Measurements from ENCODE around the gene GADD45B. TPM values are rescaled to one million over a fixed set of nuclear protein-coding genes. Genes with fewer than 3 reads are reported as not detected.

The GADD45B gene
- total and polyA plus RNA-seq, 3 experiments from 2014 or later: 51.1 to 90.7 (median 53.7) TPM

DNA sequence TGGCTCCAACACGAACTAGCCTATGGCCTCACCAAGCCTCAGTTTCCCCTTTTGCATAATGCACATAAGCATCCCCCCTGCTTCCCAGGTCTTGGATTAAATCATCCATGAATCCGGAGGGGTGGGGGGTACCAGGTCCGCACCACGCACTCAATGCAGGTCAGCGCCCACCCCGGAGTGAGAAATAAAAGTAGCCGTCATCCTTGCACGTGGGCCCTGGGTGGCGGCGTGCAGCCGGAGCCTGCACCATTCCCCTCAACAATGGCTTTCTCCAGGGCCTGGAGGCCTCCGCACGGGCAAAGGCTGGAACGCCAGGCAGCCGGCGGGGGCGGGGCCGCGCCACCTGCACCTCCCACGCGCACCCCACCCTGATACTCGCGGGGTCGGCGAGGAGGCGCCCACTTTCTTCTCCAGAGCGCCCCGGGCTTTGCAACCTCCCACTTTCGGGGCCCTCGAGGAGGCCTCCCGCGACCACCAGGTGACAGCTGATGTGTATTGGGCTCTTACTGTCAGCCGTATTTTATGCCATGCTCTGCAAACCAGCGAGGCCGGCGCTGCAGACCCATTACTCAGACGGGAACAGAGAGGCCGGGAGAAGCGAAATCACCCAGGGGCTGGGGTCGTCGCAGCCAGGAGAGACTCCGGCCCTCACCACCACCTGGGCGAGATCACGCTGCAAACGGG, 767 bp upstream of the GADD45B start:
- Mint-ChIP-seq H3K4me1 (peaks cover 8 to 22% (median 17%) of the 10 kb centered on the region in 3 donors), H3K36me3 (peaks cover 0 to 28% (median 0%) of the 10 kb centered on the region in 3 donors), H3K27me3 (peaks cover 0 to 16% of the 10 kb centered on the region in 2 donors), H3K4me3 (peak overlapping the region; percentile 79 to 100 (median 86)), H3K9me3 (peaks cover 0 to 4% (median 1%) of the 10 kb centered on the region in 5 donors), H3K27ac (peak overlapping the region; percentile 64 to 95 (median 84))
- ChIA-PET POLR2A (interaction anchor here (0.6 to 5.0 kb wide), 30 partner anchors 13 to 1206 kb away, joined by 3 to 101 read pairs (median 9); partner anchors contain the start of genes CIRBP, LMNB2 and TIMM13), CTCF (interaction anchor here (0.8 to 4.2 kb wide), 19 partner anchors 10 to 173 kb away, joined by 3 to 111 read pairs (median 6); no protein-coding TSS in a partner anchor)
- H3K4me3 ChIP-seq (ENCODE audit: low read length): peak overlapping the region; percentile 92
- peak; percentile 41 to 77 (median 62) for DNase-seq
- H3K27ac ChIP-seq (ENCODE audit: low read depth, low read length): peak overlapping the region; percentile 83
- no peaks in the 10 kb centered on the region for H3K36me3 ChIP-seq (ENCODE audit: insufficient read depth, low read length)
- peaks cover 15% of the 10 kb centered on the region for H3K4me1 ChIP-seq (ENCODE audit: insufficient read depth, low read length)
- H3K9me3 ChIP-seq (ENCODE audit: low read length): no peaks in the 10 kb centered on the region
- no peaks in the 10 kb centered on the region for H3K27me3 ChIP-seq (ENCODE audit: insufficient read depth, low read length, poor library complexity, severe bottlenecking)

DNA sequence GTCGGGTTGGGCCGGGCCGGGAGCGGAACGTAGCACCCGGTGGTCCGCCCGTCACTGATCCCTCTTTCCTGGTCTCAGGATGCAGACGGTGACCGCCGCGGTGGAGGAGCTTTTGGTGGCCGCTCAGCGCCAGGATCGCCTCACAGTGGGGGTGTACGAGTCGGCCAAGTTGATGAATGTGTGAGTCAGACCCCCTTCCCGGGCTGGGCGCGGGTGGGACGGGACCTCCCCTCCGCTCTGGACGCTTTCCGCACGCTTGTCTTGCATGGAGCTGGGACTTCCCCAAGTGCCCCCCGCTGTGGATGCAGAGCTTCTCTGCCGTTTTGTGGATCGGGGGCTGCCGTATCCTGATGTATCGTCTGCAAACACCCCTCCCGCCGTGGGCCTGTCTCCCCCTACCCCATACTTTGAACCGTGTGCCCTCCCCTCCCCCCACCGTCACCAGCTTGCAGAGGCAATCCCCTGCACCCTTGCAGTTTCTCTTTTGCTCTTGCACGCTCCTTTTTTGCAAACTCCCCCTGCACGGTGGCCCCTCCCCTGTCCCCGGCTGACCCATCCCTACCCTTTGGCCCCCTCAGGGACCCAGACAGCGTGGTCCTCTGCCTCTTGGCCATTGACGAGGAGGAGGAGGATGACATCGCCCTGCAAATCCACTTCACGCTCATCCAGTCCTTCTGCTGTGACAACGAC, 669 bp downstream of the GADD45B start:
- Mint-ChIP-seq H3K9me3 (peaks cover 0 to 4% (median 1%) of the 10 kb centered on the region in 5 donors), H3K27ac (peak overlapping the region; percentile 90 to 99 (median 96)), H3K4me1 (peaks cover 8 to 22% (median 17%) of the 10 kb centered on the region in 3 donors), H3K36me3 (peaks cover 0 to 28% (median 0%) of the 10 kb centered on the region in 3 donors), H3K27me3 (peaks cover 0 to 16% of the 10 kb centered on the region in 2 donors), H3K4me3 (peak overlapping the region; percentile 98 to 100 (median 100))
- peak overlapping the region; percentile 92 for H3K4me3 ChIP-seq (ENCODE audit: low read length)
- no peaks in the 10 kb centered on the region for H3K27me3 ChIP-seq (ENCODE audit: insufficient read depth, low read length, poor library complexity, severe bottlenecking)
- ChIA-PET CTCF (interaction anchor here (0.5 to 4.2 kb wide), 26 partner anchors 11 to 955 kb away, joined by 3 to 111 read pairs (median 6); no protein-coding TSS in a partner anchor), POLR2A (interaction anchor here (0.6 to 5.0 kb wide), 35 partner anchors 11 to 1207 kb away, joined by 3 to 101 read pairs (median 8); partner anchors contain the start of genes AP3D1, CIRBP, LMNB2 and TIMM13)
- peak overlapping the region; percentile 83 for H3K27ac ChIP-seq (ENCODE audit: low read depth, low read length)
- DNase-seq: peak; percentile 39 to 78 (median 62)
- H3K36me3 ChIP-seq (ENCODE audit: insufficient read depth, low read length): no peaks in the 10 kb centered on the region
- H3K9me3 ChIP-seq (ENCODE audit: low read length): no peaks in the 10 kb centered on the region
- peaks cover 15% of the 10 kb centered on the region for H3K4me1 ChIP-seq (ENCODE audit: insufficient read depth, low read length)

DNA sequence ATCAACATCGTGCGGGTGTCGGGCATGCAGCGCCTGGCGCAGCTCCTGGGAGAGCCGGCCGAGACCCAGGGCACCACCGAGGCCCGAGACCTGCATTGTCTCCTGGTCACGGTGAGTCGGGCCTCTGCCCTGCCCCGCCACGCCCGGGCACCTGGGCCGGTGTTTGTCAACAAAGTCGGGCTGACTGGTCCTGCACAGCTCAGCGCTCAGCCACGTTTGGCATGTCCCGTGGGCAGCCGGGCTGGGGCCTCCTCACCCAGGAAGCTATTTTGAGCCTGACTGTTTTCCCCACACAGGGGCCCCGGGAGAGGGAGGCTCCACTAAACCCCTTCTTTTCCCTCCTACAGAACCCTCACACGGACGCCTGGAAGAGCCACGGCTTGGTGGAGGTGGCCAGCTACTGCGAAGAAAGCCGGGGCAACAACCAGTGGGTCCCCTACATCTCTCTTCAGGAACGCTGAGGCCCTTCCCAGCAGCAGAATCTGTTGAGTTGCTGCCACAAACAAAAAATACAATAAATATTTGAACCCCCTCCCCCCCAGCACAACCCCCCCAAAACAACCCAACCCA, 1.3 kb downstream of the GADD45B start:
- Histone ChIP-seq H3K27ac (ENCODE audit: low read depth, low read length) (peak overlapping the region; percentile 83), H3K4me1 (ENCODE audit: insufficient read depth, low read length) (peaks cover 15% of the 10 kb centered on the region), H3K27me3 (ENCODE audit: insufficient read depth, low read length, poor library complexity, severe bottlenecking) (no peaks in the 10 kb centered on the region), H3K36me3 (ENCODE audit: insufficient read depth, low read length) (no peaks in the 10 kb centered on the region), H3K4me3 (ENCODE audit: low read length) (peak overlapping the region; percentile 92), H3K9me3 (ENCODE audit: low read length) (no peaks in the 10 kb centered on the region)
- Mint-ChIP-seq H3K36me3 (peaks cover 0 to 28% (median 0%) of the 10 kb centered on the region in 3 donors), H3K27ac (peak overlapping the region; percentile 90 to 99 (median 96)), H3K9me3 (peaks cover 0 to 4% (median 1%) of the 10 kb centered on the region in 5 donors), H3K4me1 (peaks cover 8 to 22% (median 17%) of the 10 kb centered on the region in 3 donors), H3K4me3 (peak overlapping the region; percentile 98 to 100 (median 100)), H3K27me3 (peaks cover 0 to 16% of the 10 kb centered on the region in 2 donors)
- CTCF ChIA-PET: interaction anchor here (0.8 to 4.2 kb wide), 16 partner anchors 11 to 954 kb away, joined by 3 to 111 read pairs (median 6); no protein-coding TSS in a partner anchor
- POLR2A ChIA-PET: interaction anchor here (0.6 to 5.0 kb wide), 30 partner anchors 13 to 385 kb away, joined by 3 to 101 read pairs (median 10); partner anchors contain the start of genes AP3D1, LMNB2 and TIMM13
- no peak for DNase-seq

DNA sequence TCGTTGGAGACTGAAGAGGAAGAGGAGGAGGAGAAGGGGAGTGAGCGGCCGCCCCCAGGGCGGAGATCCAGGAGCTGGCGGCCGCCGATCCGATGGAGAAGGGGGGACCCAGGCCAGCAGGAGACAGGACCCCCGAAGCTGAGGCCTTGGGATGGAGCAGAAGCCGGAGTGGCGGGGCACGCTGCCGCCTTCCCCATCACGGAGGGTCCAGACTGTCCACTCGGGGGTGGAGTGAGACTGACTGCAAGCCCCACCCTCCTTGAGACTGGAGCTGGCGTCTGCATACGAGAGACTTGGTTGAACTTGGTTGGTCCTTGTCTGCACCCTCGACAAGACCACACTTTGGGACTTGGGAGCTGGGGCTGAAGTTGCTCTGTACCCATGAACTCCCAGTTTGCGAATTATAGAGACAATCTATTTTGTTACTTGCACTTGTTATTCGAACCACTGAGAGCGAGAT, 1.8 kb downstream of the GADD45B start:
- H3K4me1 Mint-ChIP-seq: peaks cover 8 to 22% (median 16%) of the 10 kb centered on the region in 3 donors
- peak overlapping the region; percentile 81 to 98 (median 95) for H3K27ac Mint-ChIP-seq
- H3K36me3 Mint-ChIP-seq: peaks cover 0 to 28% (median 4%) of the 10 kb centered on the region in 3 donors
- no peaks in the 10 kb centered on the region for H3K9me3 ChIP-seq (ENCODE audit: low read length)
- no peaks in the 10 kb centered on the region for H3K27me3 ChIP-seq (ENCODE audit: insufficient read depth, low read length, poor library complexity, severe bottlenecking)
- H3K27me3 Mint-ChIP-seq: peaks cover 0 to 16% of the 10 kb centered on the region in 2 donors
- DNase-seq: peak in 3 of 5 donors; percentile 20 to 59 (median 27)
- POLR2A ChIA-PET: interaction anchor here (0.6 to 5.0 kb wide), 21 partner anchors 13 to 1566 kb away, joined by 3 to 101 read pairs (median 8); partner anchors contain the start of genes LMNB2, THOP1 and TIMM13
- H3K9me3 Mint-ChIP-seq: peaks cover 0 to 7% (median 1%) of the 10 kb centered on the region in 5 donors
- peak overlapping the region; percentile 98 to 100 (median 100) for H3K4me3 Mint-ChIP-seq
- H3K4me1 ChIP-seq (ENCODE audit: insufficient read depth, low read length): peaks cover 15% of the 10 kb centered on the region
- peak overlapping the region; percentile 92 for H3K4me3 ChIP-seq (ENCODE audit: low read length)
- no peaks in the 10 kb centered on the region for H3K36me3 ChIP-seq (ENCODE audit: insufficient read depth, low read length)
- CTCF ChIA-PET: interaction anchor here (0.8 to 4.2 kb wide), 13 partner anchors 18 to 159 kb away, joined by 3 to 111 read pairs (median 6); no protein-coding TSS in a partner anchor
- H3K27ac ChIP-seq (ENCODE audit: low read depth, low read length): peak overlapping the region; percentile 83

DNA sequence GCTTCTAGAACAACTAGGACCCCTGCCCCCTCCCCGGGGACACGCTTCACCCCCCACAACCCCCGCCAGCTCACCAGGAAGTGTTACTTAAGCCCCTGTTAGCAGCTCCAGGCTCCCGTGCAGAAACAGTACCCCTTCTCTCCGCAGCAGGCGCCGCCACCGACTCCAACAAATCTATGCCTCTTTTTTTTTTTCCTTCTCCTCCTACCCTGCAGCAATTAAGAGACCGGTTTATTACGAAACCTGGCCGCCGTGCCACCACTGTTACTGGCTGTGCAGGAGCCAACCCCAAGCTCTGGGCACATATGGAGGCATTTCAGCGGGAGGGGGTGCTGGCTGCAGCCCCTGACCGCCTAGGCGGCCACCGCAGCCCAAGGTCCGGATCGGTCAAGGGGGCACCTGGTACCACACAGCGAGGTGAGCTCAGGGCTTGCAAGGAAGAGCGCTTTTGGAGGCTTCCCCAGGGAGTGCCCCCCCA, 2.4 kb downstream of the GADD45B start:
- Histone ChIP-seq H3K36me3 (ENCODE audit: insufficient read depth, low read length) (no peaks in the 10 kb centered on the region), H3K27me3 (ENCODE audit: insufficient read depth, low read length, poor library complexity, severe bottlenecking) (no peaks in the 10 kb centered on the region), H3K4me3 (ENCODE audit: low read length) (peak overlapping the region; percentile 92), H3K27ac (ENCODE audit: low read depth, low read length) (peak overlapping the region; percentile 83), H3K4me1 (ENCODE audit: insufficient read depth, low read length) (peaks cover 15% of the 10 kb centered on the region), H3K9me3 (ENCODE audit: low read length) (no peaks in the 10 kb centered on the region)
- peaks cover 0 to 16% of the 10 kb centered on the region in 2 donors for H3K27me3 Mint-ChIP-seq
- POLR2A ChIA-PET: interaction anchor here (0.7 to 5.0 kb wide), 17 partner anchors 12 to 1567 kb away, joined by 3 to 101 read pairs (median 6); partner anchors contain the start of genes LMNB2, THOP1 and TIMM13
- peak overlapping the region; percentile 81 to 96 (median 95) for H3K27ac Mint-ChIP-seq
- peaks cover 8 to 22% (median 15%) of the 10 kb centered on the region in 3 donors for H3K4me1 Mint-ChIP-seq
- CTCF ChIA-PET: interaction anchor here (0.8 to 4.2 kb wide), 12 partner anchors 17 to 159 kb away, joined by 3 to 111 read pairs (median 4); no protein-coding TSS in a partner anchor
- H3K9me3 Mint-ChIP-seq: peaks cover 0 to 7% (median 4%) of the 10 kb centered on the region in 5 donors
- peak overlapping the region; percentile 98 to 100 (median 100) for H3K4me3 Mint-ChIP-seq
- peaks cover 0 to 28% (median 9%) of the 10 kb centered on the region in 3 donors for H3K36me3 Mint-ChIP-seq
- DNase-seq: peak; percentile 46 to 80 (median 66)

GRCh38 chr19:2478756-2479555, 3.0 kb downstream of the GADD45B start:
- H3K27me3 ChIP-seq (ENCODE audit: insufficient read depth, low read length, poor library complexity, severe bottlenecking): no peaks in the 10 kb centered on the region
- CTCF ChIA-PET: interaction anchor here (0.8 to 4.2 kb wide), 14 partner anchors 17 to 158 kb away, joined by 3 to 111 read pairs (median 6); no protein-coding TSS in a partner anchor
- peaks cover 15% of the 10 kb centered on the region for H3K4me1 ChIP-seq (ENCODE audit: insufficient read depth, low read length)
- peak overlapping the region; percentile 98 to 100 (median 100) for H3K4me3 Mint-ChIP-seq
- peaks cover 0 to 16% of the 10 kb centered on the region in 2 donors for H3K27me3 Mint-ChIP-seq
- peak overlapping the region; percentile 92 for H3K4me3 ChIP-seq (ENCODE audit: low read length)
- POLR2A ChIA-PET: interaction anchor here (0.9 to 5.0 kb wide), 10 partner anchors 16 to 158 kb away, joined by 3 to 101 read pairs (median 9); partner anchors contain the start of gene LMNB2
- peak; percentile 56 to 83 (median 71) for DNase-seq
- peaks cover 0 to 28% (median 15%) of the 10 kb centered on the region in 3 donors for H3K36me3 Mint-ChIP-seq
- H3K27ac Mint-ChIP-seq: peak overlapping the region; percentile 81 to 96 (median 95)
- H3K4me1 Mint-ChIP-seq: peaks cover 8 to 22% (median 15%) of the 10 kb centered on the region in 3 donors
- H3K9me3 ChIP-seq (ENCODE audit: low read length): no peaks in the 10 kb centered on the region
- H3K36me3 ChIP-seq (ENCODE audit: insufficient read depth, low read length): no peaks in the 10 kb centered on the region
- H3K9me3 Mint-ChIP-seq: peaks cover 3 to 11% (median 8%) of the 10 kb centered on the region in 5 donors
- H3K27ac ChIP-seq (ENCODE audit: low read depth, low read length): peak overlapping the region; percentile 83

Data from CD8-positive, alpha-beta memory T cell (primary cell).